ENCODE data around the gene ASB5.
"Not testable (repeated sequence)": the region's sequence is repeated elsewhere in the genome, so short reads cannot be mapped to it uniquely, and the experiment has no call there.

Gene ASB5

DNA sequence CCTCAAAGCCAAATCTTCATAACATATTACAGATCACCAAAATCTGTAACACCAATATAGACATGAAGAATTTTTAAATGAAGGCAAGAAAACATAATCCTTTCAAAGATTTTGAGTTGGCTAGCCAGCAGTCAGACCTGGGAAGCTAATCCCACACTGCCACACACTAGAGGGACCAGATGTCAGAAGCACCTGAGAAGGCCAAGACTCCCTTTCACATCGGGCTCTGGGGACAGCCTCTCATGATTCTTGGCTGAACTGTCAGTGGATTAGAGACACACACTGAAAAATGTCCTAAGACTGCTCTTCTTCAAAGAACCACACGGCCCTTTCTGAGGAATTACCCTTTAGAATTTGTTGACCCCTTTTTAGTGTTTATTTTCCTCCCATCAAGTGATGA is 45.5 kb downstream of the ASB5 start:
- no peak for DNase-seq (ENCODE audit: low spot score)

GRCh38 chr4:176222149-176222548 is 46.9 kb downstream of the ASB5 start:
- no peak for DNase-seq (ENCODE audit: low spot score)

- DNase-seq (ENCODE audit: low spot score), result no peak
Observed at GRCh38 chr4:176217510-176217909, 51.5 kb downstream of the ASB5 start.

GRCh38 chr4:176212351-176212750 is 56.7 kb downstream of the ASB5 start:
- not testable (repeated sequence) for DNase-seq (ENCODE audit: low spot score)

DNA sequence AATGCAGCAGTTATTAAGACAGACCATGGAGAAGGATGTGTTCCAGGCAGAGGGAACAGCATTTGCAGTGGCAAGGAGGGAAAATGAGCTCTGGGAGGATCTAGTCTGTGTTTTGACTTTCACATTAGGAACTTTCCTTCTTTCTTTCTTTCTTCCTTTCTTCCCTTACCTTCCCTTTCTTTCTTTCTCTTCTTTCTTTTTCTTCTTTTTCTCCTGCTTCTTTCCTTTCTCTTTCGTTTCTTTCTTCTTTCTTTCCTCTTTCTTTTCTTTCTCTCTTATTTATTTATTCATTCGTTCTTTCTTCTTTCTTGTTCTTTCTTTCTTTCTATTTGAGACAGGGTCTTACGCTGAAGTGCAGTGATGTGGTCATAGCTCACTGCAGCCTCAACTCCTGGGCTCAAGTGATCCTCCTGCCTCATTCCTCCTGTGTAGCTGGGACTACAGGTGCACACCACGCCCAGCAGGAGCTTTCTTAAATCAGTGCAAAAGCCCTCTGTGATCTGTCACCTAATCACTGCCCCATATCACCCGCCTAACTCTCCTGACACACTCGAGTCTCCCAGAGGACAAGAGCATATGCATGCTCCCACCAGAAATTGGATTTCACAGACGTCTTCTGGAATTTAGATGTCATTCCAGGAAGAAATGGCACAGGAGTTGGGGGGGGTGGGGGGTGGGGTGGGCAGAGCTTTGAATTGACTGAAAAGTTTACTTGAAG is 58.3 kb downstream of the ASB5 start:
- peak; percentile 64 for DNase-seq (ENCODE audit: low spot score)

GRCh38 chr4:176210101-176210500 is 58.9 kb downstream of the ASB5 start:
- no peak for DNase-seq (ENCODE audit: low spot score)

DNA sequence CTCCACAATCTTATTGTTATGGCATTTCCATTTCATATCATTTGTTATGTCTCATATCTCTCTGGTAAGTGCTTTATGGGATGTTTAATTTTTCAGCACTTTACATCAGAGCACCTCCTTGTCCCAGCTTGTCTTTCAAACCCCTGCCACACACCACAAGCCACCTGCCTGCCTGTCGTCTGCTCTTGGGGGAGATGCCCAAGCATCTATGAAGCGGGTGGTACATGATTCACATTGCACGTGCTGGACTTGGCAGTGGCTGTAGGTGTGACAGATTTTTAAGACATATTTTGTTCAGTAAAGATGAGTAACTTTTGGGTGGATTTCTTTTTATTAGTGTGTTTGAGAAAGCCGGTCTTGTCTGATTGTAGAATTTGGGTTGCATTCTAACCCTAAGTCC is 59.5 kb downstream of the ASB5 start:
- no peak for DNase-seq (ENCODE audit: low spot score)

DNA sequence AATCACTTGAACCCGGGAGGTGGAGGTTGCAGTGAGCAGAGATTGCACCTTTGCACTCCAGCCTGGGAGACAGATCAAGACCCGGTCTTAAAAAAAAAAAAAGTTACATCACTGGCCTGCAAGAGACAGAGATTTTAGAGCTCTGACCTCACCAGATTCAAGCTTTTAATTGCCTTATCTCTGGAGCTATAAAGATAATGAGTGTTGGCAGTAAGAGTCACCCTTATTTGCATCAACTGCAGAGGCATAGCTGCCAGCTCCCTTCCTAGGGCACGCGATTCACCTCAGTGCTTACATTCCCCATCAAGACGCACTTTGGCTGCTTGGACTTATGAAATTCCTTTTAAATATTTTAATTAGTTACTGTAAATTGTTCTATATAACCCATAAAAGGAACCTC is 61.2 kb downstream of the ASB5 start:
- DNase-seq (ENCODE audit: low spot score), result peak; percentile 68

GRCh38 chr4:176205299-176205698 is 63.7 kb downstream of the ASB5 start:
- no peak for DNase-seq (ENCODE audit: low spot score)

DNA sequence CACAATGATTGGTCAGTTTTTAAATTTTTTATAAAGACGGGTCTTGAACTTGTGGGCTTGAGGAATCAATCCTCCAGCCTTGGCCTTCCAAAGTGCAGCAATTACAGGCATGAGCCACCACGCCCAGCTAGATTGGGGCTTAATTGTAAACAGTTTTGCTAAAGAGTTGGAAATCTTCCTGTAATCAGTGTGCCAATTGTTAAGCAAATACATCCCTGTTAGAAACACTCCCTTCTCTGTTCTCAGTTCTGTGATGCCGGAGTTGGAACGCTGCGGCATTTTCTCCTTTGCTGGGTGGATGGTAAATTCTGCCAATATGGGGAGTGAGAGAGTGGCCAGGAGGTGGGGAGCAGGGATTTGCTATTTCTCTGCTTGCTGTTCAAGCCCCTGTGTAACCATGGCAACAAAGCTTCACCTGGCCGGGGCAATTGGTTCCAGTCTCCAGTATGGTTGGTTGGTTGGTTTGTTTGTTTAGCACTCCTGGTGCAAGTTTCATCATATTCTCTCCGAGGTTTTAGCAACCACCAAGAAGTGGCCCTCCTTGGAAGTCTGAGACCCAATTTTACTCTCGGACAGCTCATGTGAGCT is 70.6 kb downstream of the ASB5 start:
- DNase-seq (ENCODE audit: low spot score), result no peak

DNA sequence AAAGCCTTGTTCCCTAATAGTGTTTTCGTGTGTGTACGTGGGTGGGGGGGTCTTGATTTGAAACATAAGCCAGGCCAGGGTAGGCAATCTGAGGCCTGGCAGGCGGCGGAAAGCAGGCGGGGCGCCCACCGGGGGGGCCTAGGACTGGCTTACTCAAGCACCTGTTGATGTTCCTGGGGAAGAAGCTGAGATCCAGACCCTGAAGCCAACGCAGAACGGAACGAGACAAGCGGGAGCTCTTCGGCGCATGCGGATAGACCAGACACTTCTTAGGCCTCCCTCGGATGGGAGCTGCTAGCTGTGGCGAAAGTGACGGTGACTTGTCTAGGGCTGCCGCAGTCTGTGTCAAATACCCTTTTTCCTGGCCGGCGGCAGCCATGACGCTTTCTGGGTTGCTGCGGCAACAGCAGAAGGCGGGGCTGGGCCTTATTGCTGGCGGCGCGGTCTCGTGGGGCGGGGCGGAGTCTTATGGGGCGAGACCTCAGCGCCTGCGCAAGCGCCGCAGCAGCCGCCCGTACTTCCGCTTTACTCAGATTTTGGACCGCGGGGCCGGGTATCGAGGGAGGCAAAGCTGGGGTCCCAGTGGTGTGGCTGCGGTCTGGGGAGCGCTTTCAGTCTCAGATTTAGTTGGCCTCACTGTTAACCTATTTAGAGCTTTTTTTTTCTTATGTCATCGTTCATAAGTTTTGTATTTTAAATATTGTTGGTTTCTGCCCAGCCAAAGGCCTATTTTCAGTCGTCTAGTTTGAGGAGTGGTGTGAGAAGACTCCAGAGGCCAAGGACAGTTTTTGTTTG is 73.6 kb downstream of the ASB5 start, which contains the start of gene SPATA4:
Gene SPATA4 (minus strand): TSS at position 402 of the 795 bp plus-strand sequence. CDS start 23 bp downstream, at position 379.
- DNase-seq (ENCODE audit: low spot score), result peak; percentile 91

GRCh38 chr4:176193938-176194337 is 75.1 kb downstream of the ASB5 start:
- no peak for DNase-seq (ENCODE audit: low spot score)

GRCh38 chr4:176193126-176193525 is 75.9 kb downstream of the ASB5 start:
- DNase-seq (ENCODE audit: low spot score), result no peak

DNA sequence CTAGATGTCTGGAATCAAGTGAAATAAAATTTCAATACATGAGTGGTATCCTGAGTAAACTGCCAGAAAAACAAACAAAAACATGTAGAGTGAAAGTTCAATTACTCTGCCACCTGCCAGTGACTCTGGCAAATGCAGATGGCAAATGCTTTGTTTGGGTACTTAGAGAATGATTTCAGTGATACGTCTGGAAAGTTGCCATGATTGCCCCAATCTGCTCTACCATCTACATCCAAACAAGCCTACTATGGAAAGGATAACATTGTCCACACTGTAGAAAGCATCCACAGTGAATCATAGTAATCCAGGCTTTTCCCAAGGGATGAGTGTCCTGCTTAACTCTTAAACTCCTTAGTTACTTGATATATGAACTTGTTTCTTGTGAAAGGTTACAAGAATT is 77.0 kb downstream of the ASB5 start:
- DNase-seq (ENCODE audit: low spot score), result peak; percentile 80

DNA sequence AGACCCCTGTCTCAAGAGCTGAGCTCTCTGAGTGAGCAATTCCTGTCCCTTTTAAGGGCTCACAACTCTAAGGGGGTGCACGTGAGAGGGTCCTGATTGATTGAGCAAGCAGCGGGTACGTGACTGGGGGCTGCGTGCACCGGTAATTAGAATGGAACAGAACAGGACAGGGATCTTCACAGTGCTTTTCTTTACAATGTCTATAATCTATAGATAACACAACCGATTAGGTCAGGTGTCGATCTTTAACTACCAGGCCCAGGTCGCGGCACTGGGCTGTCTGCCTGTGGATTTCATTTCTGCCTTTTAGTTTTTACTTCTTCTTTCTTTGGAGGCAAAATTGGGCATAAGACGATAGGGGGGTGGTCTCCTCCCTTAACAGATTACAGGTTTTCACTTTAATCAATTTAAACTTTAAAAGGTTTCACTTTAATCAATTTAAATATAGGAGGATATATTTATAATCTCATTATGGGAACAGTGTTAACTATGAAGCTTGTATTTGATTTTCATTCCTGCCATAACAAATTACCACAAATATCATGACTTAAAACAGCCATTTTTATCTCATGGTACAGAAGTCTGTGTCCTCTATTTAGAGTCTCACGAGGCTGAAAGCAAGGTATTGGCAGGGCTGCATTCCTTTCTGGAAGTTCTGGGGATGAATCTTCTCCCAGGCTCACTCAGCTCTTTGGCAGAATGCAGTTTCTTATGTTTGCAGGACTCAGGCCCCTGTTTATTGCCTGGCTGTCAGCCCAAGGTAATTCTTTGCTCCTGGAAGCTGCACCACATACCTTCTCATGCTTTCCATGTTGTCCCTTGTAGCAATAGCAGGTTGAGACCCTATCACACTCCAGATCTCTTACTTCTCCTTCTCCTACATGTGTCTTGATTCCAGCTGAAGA is 78.9 kb downstream of the ASB5 start:
- DNase-seq (ENCODE audit: low spot score), result peak; percentile 95

DNA sequence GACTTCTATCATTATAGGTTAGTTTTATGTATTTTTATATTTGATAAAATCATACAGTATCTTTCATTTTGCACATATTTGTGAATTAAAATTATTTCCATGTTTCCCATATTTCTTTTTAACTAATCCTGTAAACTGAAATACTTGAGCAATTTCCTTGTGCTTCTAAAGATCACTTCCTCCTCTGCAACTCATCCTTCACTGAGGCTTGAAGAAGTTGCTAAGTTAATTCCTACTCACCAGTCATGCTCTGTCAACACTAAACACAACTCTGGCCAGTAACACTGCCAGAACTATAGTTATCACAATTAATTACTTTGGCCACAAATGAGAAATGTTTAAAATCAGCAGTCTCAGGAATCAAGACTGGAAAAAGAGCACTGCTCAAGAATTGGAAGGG is 80.4 kb downstream of the ASB5 start:
- DNase-seq (ENCODE audit: low spot score), result no peak

GRCh38 chr4:176187624-176188023 is 81.4 kb downstream of the ASB5 start:
- DNase-seq (ENCODE audit: low spot score), result no peak

- no peak for DNase-seq (ENCODE audit: low spot score)
Observed at GRCh38 chr4:176186671-176187395, 82.2 kb downstream of the ASB5 start.

DNA sequence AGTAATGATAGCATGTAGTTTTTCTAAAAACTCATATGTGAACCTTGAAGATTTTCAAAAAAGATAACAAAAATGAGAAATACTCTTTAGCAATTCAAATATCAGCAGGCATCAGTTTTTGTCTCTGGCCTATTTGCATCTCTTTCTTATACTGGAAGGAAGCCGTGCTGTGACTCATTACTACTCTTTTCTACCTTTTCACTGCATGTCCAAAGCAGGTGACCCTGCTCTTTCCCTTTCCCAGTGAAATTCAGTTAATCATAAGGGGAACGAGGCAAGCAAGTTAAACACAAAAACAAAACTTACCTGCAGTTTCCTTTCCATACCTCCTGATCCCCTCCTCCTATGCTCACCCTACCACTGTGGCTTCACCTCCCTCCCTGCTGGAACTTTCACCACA is 83.0 kb downstream of the ASB5 start:
- DNase-seq (ENCODE audit: low spot score), result no peak

- DNase-seq (ENCODE audit: low spot score), result no peak
Observed at GRCh38 chr4:176185051-176185450, 84.0 kb downstream of the ASB5 start.

All from SK-N-DZ (cell line).